GM21737 (cell line): ENCODE data around the gene GPR176.
"Not testable (repeated sequence)": the region's sequence is repeated elsewhere in the genome, so short reads cannot be mapped to it uniquely, and the experiment has no call there.

ENCODE experiments used
- ATAC-seq: cut with Tn5 transposase; IDR thresholded peaks from one replicate; pipeline ENCODE4 v1.9.1; 2021; ENCODE audit warnings: mild to moderate bottlenecking, moderate library complexity; ENCODE audit not compliant: unreplicated experiment

Gene GPR176

DNA sequence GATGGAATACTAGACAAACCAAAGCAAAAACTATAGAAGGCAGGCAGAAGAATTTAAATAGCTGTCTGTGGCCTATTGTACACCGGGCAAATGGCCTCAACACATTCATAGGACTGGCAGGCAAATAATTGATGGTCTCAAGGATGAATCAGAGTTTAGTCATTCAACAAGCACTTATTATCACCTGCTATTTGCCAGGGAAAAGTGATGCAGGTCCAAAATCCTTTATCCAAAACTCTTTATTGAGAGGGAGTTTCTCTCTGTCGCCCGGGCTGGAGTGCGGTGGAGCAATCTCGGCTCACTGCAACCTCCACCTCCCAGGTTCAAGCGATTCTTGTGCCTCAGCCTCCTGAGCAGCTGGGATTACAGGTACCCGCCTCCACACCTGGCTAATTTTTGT lies 16.1 kb upstream of the GPR176 start:
- ATAC-seq: no peak

DNA sequence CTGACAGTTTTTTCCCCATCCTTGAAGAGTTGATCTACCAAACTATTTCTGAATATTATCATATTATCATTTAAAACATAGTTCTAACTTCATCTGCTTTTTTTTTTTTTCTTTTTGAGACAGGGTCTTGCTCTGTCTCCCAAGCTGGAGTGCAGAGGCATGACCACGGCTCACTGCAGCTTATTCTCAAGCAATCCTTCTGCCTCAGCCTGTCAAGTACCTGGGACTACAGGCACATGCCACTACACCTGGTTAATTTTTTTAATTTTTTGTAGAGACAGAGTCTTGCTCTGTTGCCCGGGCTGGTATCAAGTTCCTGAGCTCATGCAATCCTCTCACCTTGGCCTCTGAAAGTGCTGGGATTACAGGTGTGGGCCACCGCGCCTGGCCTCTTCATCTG lies 15.2 kb upstream of the GPR176 start:
- ATAC-seq: no peak

DNA sequence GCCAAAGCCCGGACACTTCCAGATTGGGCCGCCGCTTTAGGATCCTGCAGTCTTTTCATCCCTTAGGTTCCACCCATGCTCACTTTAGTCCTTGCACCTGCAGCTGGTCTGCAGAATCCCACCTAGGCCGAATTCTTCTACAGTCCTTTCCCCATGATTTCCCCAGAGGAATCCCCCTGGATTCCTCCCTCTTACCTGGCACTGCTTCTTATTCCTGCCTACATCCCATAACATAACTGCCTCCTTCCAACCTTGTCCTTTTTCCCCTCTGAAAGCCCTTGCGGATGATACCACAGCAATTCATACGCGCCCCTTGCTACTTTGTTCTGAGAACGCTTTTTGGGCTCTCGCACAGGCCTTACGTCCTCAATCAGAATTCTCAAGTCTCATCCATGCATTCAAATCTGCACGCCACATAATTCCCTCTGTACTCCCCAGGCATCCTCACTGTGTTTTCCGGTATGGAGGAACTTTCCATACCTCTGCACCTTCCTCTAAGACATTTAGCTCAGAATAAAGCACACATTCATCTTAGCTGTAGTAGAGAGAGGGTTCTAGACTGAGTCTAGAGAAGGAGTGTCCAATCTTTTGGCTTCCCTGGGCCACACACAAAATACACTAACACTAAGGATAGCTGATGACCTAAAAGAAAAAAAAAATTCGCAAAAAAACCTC lies 14.5 kb upstream of the GPR176 start:
- ATAC-seq: peak; percentile 3

DNA sequence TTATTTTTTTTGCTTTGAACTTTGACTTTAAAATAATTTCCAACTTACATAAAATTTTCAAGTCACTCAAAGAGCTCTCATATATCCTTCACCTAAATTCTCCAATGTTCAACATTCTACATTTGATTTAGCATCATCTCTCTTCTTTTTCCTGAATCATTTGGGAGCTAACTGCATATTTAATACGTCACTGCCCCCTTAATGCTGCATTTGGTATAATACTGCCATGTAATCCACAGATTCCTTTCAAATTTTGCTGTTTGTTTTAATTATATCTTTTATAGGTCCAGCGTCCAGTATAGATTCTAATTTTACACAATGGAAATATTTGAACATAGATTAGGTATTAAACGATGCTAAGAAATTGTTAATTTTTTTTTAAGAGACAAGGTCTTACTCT lies 11.5 kb upstream of the GPR176 start:
- ATAC-seq: no peak

DNA sequence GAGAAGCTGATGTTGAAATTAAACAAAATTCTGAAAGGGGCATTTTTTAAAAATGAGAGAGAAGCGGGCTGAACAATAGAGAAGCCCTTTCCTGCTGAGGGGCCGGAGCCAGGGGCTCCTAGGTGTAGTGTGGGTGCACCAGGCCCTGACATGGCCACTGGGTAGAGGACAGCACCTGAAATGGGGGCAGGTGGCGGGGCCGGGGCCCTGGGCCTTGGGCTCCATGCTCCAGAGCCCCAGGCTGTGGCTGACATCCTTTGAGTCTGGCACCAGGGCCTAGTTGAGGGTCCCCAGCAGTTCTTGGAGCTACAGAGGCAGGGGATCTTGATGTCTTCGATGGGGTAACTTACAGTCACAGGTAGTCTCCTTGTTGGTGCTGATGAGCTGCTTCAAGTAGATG lies 6.5 kb upstream of the GPR176 start:
- no peak for ATAC-seq

DNA sequence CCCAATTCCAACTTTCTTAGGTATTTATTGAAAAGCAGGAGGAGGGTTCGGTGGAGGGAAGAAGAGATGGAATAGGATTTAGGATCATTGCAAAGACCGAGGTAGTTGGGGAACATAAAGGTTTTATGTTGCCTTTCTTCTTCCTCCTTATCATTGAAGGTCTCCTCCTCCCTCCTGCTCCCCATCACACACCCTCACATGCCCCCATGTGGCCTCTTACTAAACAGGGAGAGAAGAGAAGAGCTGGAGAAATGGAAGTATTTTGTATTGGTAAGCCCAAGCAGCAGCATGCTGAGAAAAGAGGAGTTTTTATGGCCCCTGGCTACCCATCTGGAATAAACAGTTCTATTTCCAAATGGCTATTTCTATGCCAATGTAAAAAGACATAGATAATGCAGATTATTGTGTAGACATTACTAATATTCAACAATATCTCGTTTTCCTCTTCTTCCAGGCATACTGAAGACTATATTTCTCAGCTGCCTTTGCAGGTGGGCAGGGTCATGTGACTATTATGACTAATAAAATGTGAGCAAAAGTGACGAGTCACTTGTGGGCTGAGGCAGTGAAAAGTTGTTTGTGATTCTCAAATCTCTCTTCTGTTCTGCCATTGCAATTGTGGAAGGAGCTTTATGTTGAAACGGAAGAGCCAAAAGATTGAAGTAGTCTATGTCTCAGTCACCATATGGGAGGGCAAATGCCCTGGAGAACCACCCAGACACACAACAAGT lies 5.2 kb upstream of the GPR176 start:
- ATAC-seq: no peak

DNA sequence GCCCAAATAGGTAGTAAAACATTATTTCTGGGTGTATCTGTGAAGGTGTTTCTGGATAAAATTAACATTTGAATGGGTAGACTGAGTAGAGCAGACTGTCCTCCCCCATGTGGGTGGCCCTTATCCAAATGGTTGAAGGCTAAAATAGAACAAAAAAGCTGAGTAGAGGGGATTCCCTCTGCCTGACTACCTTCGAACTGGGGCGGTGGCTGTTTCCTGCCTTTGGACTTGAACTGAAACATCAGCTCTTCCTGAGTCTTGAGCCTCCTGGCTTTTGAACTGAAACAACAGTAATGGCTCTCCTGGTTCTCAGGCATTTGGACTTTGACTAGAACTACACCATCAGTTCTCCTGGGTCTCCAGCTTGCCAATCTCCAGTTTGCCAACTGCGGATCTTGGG lies 4.4 kb upstream of the GPR176 start:
- ATAC-seq: no peak

DNA sequence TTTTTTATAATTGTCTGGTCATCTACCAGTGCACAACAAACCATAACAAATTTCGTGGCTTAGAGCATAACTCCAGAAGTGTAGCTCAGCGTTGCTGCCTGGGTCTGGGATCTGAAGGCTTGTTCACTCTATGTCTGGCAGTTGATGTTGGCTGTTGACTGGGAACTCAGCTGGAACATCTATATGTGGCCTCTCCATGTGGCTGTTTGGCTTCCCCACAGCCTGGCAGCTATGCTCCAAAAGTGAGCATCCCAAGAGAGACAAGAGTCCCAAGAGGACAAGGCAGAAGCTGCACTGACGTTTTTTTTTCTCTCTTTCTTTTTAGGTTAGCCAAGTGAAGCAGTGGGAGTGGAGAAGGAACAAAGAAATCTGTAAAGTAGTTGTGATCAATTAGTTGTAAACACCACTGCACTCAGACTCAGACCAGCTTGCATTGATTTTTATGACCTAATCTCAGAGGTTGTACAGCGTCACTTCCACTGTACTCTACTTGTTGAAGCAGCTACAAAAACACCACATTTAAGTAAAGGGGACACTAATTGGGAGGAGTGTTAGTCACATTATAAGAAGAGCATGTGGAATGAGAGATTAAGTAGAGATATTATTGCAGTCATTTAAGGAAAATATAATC lies 2.5 kb upstream of the GPR176 start:
- no peak for ATAC-seq

DNA sequence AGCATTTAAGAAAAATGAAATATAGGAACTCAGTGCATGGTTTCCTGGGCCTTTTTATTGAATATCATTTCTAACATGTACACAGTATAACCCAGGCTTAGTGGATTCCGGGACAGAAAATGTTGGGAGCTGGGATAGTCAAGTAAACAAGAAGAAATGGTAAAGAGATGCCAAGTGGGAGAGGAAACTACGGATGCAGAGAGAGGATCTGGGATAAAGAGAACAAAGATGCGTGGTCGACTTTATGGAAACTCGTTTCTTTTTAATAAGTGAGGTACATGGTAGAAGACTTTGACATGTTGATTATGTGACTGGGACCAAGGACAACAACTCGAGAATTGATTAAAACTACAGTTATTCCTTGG lies 1.2 kb upstream of the GPR176 start:
- ATAC-seq: no peak

DNA sequence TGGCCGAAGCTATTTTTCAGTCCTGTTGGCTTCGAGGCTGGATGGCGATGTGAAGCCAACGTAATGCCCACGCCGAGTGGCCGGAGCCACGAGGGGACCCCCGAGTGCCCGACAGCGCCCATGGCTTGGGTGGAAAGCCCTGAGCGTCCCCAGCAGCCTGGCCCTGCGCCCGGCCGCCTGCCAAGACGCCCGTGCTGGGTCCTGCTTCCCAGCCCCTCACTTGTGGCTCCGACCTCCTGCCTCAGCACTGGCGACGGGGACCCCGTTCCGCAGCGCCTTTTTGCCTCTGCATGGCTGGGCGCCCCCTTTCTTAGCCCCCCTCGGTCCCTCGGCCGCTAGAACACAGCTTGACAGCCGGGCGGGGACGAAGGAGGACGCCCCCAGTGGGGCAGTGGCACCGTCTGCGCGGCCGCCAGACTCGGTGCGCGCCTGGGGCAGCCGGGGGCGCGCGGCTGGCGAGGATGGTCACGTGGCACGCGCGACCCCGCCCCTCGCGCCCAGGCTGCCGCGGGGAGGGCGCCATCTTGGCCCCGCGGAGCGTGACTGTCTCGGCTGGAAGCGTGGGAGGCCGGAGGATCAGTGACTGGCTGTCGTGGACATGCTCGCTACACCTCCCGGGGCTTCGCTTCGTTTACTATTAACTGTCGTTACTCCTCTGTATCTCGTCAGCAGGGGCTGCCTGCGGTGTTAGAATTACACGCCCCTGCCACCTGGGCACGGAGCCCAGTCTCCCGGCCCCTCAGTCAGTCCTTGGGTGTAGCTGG lies 626 bp upstream of the GPR176 start:
- peak; percentile 84 for ATAC-seq

DNA sequence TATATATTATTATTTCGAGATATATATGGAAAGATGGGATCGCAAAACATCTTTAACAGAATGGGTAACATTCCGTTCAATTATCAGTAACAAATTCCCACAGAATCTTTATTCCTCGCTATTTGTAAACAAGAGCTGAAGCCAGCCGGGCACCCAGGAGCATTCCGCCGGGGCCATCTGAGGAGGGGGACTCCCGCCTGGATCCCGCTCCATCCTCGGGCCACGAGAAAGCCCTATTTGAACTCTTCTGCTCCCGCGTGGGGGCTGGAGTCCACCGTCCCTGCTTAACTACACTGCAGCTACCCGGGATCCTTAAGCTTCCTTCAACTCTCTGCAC lies 687 bp downstream of the GPR176 start:
- no peak for ATAC-seq

DNA sequence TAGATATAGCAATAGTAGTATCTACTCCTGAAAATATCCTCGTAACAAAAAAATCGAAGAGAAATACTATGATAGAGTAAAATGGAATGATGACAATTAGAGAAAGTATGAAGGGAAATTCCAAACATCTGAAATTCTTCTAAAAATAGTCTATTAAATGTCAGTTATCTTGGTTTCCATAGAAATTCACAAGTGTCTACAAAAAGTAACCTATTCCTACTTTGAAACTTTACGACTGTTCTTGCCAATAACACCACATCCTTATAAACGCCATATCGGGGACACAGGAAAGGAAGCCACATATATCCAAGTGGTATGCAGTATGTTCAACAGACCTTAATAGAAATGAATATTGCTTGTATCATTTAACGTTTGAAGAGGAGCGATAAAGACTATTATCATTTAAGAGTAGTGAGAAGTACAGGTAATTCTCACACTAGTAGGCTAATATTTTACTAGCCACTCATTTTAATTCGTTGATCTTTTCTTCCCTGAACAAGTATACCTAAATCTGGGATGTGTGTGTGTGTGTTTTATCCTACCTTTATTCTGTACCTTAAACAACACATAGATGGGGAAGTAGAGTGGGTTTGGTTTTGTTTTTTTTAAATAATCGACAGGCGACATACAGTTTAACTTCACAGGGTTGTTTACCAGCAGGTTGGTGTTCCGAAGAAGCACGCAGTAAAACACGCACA lies 1.2 kb downstream of the GPR176 start:
- ATAC-seq: no peak

DNA sequence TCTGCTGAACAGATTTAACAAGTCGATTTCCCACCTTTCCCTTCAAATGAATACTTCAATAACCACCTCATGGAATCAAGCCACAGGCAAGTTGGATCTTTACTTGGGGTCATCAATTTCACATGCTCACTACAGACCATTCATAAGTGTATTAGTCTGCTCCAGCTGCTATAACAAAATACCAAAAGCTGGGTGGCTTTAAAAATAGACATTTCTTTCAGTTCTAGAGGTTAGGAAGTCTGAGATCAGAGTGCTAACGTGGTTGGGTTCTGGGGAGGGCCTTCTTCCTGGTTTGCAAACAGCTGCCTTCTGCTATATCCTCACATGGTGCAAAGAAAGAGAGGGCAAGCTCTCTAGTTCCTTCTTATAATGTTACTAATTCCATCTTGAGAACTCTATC lies 5.1 kb downstream of the GPR176 start:
- ATAC-seq: no peak

DNA sequence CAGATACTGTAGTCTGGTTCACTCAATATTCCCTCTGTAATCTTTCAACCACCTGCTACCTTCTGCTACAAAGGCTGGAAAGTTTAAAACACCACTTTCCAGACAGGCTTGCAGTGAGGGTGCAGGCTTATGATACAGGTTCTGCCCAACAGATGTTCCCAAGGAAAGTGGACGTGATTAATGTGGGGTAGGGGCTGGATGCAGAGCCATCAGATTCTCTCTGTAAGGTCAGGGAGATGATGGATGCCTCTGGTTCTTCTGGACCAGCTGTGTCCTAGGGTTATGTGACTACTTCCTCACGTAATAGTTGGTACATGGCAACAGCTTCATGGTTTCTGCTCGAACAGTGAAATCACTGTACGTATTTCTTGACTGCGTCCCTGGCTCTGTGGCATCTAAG lies 11.1 kb downstream of the GPR176 start:
- no peak for ATAC-seq

DNA sequence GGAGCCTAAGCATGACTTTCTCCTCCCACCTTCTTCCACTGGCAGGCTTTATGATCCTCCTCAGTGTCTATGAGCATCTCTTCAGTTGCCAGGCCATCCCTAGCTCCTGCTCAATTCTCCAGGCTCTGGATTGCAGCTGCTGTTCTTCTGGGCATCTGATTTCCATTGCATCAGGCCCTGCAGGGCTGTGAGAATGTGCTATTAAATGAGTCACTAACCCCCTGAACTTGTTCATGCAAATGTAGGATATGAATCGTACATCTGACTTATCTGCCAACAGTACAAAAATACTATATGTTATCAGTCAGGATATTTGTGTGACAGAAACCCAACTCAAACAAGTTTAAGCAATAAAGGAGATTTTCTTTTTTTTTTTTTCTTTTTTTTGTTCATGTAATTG lies 11.9 kb downstream of the GPR176 start:
- ATAC-seq: no peak

DNA sequence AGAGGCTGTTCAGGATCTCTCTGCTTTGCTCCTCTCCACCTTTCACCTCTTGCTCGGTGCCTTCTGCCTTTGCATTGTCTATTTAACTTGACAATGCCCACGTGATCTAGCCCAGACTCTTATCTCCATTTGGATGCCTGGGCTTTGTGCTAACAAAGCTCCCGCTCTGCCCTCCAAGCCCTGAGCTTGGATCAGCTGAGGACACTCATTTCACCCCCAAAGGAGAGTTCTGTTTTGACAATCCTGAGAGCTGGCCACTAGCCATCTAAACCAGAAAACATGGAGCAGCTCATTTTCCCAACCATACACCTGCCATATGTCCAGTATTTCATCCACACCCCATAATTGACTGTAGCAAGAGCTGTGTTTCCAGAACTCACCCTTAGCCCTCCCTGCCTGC lies 12.8 kb downstream of the GPR176 start:
- ATAC-seq: no peak

DNA sequence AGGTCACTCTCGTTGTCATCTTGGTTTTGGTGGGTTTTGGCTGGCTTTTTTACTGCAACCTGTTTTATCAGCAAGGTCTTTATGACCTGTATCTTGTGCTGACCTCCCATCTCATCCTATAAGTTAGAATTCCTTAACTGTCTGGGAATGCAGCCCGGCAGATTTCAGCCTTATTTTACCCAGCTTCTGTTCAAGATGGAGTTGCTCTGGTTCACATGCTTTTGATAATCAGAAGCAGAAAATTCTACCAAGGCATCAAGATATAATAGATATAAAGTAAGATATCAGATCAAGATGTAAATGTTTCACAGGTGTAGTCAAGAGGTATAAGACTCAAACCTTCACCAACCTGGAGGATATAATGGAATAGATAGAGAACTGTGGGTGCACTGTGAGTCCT lies 16.0 kb downstream of the GPR176 start:
- ATAC-seq: no peak

DNA sequence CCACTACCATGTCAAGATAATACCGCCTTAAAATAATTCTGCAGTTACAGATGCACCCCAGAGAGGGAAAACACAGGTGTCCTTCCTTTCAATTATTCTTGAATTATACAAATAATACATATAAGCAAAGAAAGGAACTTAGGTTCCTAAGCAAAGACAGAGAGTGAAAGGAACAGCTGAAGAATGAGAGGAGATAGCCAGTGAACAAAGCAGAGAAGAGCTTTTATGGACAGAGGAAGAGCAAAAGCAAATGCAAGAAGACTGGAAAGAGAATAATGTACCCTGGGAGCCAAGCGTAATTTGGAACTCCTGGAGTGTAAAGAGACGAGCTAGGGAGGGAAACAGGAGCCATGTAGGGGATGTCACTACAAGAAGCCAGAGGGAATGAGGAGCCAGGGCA lies 21.7 kb downstream of the GPR176 start:
- no peak for ATAC-seq

DNA sequence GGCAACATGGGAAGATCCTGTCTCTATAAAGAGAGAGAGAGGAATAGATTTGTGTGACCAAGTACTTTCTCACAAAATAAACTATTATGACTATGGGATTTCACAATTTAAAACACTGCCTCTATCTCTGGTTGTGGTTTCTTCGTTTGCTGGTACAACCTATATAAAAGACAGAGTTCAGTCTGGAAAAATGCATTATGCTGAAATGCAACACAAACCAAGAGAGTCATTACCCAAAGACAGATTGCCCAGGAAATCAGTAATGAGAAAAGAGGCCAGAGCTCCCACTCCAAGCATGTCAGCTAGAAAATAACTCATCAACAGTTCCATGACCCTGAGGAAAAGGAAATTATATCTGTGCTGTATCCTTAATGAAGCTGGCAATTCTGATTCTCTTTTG lies 23.2 kb downstream of the GPR176 start:
- ATAC-seq: no peak

DNA sequence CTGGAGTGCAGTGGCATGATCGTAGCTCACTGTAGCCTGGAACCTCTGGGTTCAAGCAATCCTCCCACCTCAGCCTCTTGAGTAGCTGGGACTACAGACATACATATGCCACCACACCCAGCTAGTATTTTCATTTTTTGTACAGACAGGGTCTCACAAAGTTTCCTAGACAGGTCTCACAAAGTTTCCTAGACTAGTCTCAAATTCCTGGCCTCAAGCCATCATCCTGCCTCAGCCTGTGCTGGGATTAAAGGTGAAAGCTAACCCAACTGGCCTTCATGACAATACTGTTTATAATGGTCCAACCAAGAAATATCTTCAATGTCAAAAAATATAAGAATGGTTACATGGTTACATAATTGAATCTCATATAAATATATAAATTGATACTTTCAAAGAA lies 24.0 kb downstream of the GPR176 start:
- ATAC-seq: no peak

DNA sequence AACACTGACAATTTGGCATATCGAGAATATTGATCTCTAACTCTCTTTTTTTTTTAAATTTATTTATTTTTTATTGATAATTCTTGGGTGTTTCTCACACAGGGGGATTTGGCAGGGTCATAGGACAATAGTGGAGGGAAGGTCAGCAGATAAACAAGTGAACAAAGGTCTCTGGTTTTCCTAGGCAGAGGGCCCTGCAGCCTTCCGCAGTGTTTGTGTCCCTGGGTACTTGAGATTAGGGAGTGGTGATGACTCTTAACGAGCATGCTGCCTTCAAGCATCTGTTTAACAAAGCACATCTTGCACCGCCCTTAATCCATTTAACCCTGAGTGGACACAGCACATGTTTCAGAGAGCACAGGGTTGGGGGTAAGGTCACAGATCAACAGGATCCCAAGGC lies 27.0 kb downstream of the GPR176 start:
- not testable (repeated sequence) for ATAC-seq
